GM03348 (cell line): ENCODE results near the gene C11orf52.
A peak's percentile ranks its signal among the peaks of the same experiment; 100 is the strongest.
"Not testable (repeated sequence)": the region's sequence is repeated elsewhere in the genome, so short reads cannot be mapped to it uniquely, and the experiment has no call there.

Experiments used
- DNase-seq: peaks from one replicate; pipeline ENCODE4 v3.0.0; 2012; ENCODE audit warnings: low spot score

The C11orf52 gene, protein sequence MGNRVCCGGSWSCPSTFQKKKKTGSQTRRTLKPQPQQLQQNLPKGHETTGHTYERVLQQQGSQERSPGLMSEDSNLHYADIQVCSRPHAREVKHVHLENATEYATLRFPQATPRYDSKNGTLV

GRCh38 chr11:111918390-111919256, at the start of gene C11orf52:
TSS of gene C11orf52 (plus strand) at chr11:111918913. CDS start at chr11:111918973, 60 bp downstream.
- DNase-seq, result peak; percentile 31

DNA sequence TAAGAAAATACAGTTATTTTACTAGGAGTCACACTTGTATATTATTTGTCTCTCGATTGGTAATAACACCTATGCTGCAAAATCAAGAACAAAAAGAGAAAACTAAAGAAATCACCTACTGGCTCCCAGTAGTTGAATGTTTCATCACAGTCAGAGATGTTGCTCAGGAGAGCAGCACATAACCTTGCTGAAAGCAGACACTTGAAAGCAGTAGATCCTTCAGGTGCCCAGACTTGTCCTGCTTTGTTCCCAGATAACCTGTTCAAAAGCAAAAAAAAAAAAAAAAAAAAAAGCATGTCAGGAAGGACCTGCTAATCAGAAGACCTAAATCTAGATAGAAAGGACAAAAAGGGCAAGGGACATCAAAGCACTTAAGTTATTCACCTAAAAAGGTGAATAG, 48.6 kb upstream of the C11orf52 start:
- no peak for DNase-seq

- no peak for DNase-seq
Measured at GRCh38 chr11:111870522-111870885, 48.2 kb upstream of the C11orf52 start.

- peak; percentile 92 for DNase-seq
Measured at GRCh38 chr11:111870886-111871692, 47.6 kb upstream of the C11orf52 start, which contains the start of gene ALG9. TSS of gene ALG9 (minus strand) at chr11:111871581. CDS start at chr11:111871482, 99 bp downstream.

- peak; percentile 18 for DNase-seq
Measured at GRCh38 chr11:111871693-111872161, 47.0 kb upstream of the C11orf52 start.

DNA sequence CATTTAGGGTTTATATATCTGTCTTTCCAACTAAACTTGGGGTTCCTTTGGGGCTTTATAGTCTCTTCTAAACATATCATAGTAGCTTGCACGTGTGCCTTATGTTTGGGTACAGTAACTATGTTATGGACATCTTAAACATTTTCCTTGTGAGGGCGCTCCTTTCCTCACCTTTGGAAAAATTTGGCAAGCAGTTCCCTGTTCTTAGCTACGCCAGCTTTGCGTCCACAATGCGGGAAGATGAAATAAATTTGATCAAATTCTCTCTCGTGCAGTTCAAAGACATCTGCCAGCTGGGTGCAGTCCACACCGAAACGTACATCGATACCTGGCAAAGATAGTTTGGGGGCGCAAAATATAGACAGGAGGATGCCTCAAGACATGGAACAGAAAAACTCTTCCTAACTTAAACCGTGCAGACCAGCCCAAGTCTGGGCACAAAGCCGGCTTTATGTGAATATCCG, 40.3 kb upstream of the C11orf52 start:
- DNase-seq, result no peak

- peak; percentile 96 for DNase-seq
Measured at GRCh38 chr11:111878849-111879636, 39.7 kb upstream of the C11orf52 start, which contains the start of the genes CFAP68 and FDXACB1. TSS of gene CFAP68 (plus strand) at chr11:111879541. CDS start at chr11:111879561, 20 bp downstream. TSS of gene FDXACB1 (minus strand) at chr11:111879165. CDS start at chr11:111879132, 33 bp downstream.

- no peak for DNase-seq
Measured at GRCh38 chr11:111879637-111879960, 39.1 kb upstream of the C11orf52 start.

DNA sequence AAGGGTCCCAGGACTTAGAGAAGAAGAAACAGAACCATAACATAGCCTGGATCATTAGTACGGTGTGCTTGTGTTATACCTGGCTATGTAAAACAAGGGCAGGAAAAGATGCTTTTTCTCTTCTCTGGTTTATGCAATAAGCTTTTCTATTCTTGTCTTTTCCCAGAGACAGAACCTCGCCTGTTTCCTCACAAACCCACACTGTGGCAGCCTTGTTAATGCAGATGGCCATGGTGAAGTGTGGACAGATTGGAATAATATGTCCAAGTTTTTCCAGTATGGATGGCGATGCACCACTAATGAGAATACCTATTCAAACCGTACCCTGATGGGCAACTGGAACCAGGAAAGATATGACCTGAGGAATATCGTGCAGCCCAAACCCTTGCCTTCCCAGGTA, 36.5 kb upstream of the C11orf52 start:
- no peak for DNase-seq

DNA sequence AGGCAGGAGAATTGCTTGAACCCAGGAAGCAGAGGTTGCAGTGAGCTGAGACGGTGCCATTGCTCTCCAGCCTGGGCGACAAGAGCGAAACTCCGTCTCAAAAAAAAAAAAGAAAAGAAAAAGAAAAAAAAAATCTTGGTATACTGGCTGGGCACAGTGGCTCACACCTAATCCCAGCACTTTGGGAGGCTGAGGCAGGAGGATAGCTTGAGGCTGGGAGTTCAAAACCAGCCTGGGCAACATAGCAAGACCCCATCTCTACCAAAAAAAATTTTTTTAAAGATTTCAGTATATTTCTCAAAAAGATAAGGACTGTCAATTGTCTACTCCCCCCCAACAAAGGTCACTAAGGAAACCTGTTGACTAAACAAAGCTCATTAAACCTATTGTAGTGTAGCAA, 33.7 kb upstream of the C11orf52 start:
- DNase-seq, result not testable (repeated sequence)

GRCh38 chr11:111886032-111886431, 32.7 kb upstream of the C11orf52 start:
- DNase-seq, result no peak

DNA sequence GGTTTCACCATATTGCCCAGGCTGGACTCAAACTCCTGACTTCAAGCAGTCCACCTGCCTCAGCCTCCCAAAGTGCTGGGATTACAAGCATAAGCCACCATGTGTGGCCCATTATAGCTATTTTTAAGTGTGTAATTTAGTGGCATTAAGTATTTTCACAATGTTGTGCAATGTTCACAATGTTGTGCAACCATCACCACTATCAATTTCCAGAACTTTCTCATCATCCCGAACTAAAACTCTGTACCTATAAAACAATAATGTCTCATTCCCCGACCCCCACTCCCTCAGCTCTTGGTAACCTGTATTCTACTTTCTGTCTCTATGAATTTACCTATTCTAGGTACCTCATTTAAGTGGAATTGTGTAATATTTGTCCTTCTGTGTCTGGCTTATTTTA, 31.9 kb upstream of the C11orf52 start:
- no peak for DNase-seq

DNA sequence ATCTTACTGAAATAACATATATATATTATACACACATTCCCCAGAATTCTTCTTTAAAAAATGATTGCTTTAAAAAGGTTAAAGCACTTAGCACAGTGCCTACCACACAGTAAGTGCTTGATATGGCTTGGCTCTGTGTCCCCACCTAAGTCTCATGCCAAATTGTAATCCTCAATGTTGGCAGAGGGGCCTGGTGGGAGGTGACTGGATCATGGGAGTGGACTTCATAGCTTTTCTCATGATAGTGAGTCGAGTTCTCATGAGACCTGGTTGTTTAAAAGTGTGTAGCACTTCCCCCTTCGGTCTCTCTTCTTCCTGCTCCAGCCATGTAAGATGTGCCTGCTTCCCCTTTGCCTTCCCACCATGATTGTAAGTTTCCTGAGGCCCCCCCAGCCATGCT, 13.3 kb upstream of the C11orf52 start:
- no peak for DNase-seq

DNA sequence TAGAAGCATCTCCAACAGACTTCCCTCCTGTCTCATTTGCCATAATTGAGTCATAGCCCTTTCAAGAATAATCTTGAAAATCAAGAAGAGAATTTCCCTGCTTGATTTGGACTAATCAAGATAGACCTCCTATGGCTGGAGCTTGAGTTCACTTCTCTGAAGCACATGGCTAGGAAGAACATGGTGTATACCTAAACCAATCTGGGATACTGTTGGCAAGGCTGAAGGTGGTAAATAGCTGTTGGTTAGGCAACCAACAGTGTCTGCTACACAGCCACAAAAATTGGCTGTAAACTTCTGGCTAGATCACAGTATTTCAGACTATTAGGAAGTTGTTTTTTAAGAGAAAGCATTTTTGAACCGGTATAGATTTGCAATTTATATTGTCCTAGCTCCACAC, 12.0 kb upstream of the C11orf52 start:
- DNase-seq, result no peak

DNA sequence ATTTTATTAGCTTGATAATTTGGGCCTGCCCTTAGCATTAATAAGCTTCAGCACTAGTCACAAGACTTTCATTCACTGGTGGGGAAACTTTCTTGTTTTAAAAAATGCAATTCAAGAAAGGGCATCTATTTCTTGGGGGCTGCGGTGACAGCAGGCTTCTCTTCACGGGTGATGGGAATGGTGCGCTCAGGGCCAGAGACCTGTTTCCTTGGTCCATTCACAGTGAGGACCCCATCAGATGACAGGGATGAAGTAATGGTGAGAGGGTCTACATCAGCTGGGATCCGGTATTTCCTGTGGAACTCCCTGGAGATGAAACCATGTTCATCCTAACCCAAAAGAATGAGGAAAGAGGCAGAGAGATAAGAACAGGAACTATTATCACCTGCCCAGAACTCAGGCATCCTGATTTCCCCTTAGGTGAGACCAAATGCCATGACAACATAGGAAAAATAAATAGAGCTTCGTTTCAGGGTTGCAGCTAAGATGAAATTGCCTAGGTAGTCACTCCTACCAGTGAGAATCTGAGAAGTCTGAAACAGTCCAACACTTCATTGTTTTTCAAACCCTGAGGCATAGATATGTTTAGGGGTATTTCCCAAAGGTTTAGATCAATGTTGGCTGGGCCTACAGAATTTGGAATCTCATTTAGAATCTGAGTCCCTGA, 9.9 kb upstream of the C11orf52 start:
- no peak for DNase-seq

- no peak for DNase-seq
Measured at GRCh38 chr11:111909378-111909777, 9.3 kb upstream of the C11orf52 start.

DNA sequence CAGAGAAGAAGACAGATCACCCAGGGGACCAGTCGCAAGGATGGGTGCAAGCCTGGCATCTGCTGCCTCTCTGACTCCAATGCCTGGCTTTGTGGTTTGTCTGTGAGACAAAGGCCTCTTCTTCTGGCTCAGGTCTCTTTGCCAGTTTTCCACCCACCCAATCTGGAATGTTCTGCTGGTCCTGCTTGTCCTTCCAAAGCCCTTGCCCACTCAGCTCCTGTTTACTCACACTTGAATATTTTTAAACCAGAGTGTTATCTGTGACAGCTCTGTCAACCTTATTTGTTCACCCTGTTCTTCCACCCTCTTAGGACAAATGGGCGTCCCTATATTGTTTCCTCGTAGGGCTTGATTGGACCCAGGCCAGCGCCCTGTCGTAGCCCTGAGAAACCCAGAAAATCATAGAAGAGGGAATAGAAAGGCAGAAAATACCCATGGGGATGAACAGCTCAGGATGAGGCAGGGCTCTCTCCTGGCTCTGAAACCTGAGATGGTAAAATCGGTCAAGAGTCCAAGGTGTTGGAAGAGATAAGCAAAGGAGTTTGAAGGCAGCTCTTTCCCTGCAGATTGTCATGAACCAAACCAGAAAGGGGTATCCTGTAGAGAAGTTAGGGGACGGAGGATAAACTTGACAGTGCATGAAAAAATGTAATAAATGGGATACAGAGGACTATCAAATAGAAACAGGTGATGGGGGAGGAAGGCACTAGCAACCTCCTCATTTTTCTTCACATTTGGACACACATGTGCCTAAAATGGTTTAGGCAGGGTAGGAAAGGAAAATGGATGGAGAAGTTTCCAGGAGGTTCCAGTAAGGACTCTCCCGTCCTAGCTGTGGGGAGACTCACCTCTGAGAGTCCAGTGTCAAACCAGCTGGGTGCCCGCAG, 7.8 kb upstream of the C11orf52 start:
- peak; percentile 48 for DNase-seq

DNA sequence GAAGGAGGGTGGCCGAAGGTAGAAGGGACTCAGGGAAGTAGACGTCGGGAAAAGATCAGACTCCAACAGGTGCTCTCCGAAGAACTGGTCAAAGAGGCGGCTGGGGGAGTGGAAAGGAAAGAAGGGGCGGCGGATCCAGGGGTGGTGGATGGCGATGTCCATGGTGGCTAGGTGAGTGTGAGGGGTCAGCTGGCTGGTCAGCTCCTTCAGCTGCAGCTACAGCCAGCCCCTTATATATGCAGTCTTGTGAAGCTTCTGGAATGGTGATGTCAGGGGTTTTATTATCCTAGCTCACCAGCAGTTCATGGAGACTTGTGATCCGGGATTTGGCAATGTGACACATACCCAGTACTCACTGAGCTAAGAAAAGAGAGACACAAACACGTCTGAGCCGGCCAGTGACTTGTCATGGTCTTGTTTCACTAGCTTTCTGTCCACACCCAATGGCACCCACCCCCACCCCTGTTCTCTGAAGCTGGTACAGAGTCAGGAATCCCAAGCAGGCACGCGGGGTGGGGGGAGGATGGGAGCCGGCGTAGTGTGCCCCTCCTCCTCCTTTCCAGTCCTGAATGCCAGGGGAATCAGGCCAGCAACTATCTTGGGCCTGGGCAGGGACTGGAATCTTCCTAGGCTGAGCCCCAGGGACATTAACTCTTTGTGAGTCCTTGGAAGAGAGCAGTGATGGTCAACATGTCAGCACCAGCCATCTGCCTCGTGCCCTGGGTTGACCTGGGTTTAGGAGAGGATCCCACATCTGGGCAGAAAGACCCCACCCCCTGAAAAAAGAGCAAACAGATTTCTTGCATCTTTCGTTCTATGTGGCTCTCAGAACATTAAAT, 6.9 kb upstream of the C11orf52 start, which contains the start of gene CRYAB:
CRYAB (minus strand) TSS at position 208 of the 839 bp plus-strand sequence; CDS start at position 162, 46 bp downstream.
- DNase-seq, result peak; percentile 92

DNA sequence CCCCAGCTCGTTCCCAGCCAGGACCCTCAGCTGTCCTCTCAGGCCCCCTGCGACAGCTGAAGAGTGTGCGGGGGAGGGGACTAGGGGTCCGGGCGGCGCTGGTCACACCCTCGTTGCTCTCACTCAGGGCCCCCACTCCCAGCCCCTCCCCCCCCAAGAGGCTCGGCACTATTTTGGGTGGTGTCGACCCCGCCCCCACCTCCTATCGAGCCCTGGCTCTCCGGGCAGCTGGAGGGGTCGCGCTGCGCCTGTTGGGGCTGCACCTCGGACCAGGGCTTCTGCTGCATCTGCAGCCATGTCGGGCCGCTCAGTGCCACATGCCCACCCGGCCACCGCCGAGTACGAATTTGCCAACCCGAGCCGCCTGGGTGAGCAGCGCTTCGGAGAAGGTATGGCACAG, 6.2 kb upstream of the C11orf52 start, which contains the start of gene HSPB2:
HSPB2 (plus strand) TSS at position 200 of the 400 bp plus-strand sequence; CDS start at position 296, 96 bp downstream.
- DNase-seq, result peak; percentile 36
